NCI-H128 (cell line): ENCODE results near the gene UAP1.
A peak's percentile ranks its signal among the peaks of the same experiment; 100 is the strongest.

Experiments used
- DNase-seq: peaks from one replicate; lab custom pipeline; 2025; ENCODE audit not compliant: unreplicated experiment; lab: John Stamatoyannopoulos, UW

Gene UAP1

DNA sequence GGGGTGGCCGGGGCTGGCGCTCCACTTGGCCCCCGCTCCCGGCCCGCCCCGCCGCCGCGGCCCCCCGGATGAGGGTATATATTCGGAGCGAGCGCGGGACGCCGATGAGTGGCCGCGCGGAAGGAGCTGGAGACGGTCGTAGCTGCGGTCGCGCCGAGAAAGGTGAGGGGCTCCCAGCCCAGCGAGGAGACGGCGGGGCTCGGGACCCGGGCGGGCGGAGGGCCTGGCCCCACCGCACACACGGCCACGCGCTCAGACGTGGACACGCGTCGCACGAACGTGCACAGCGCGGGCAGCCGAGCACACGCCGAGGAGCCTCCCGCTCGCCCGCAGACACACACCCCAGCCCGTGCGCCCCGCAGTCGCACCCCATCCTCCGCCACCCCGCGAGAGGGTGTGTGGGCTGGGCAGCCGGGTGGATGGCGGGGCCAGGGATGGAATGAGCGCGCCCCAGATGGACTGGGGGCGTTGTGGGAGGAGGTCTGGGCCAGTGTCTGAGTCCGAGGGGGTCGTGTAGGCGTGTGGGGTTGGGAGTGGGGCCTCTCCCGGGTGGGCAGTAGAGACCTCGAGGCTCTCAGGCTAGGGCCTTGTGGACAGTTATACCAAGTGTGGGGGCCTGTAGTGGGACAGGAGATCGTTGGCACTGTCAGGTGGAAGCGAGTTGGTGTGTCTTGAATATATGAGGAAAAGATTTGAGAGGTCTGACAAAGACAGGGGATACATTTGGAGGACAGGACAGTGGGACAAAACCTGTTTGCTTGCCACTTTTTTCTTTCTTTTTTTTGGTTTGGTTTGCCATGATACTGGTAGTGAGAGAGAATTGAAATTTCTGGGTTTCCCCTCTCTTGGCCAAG, at the start of gene UAP1:
Gene UAP1, plus strand, starts transcription at position 107 of the 854 bp plus-strand sequence. CDS start 4,347 bp downstream, outside the sequence.
- DNase-seq = no peak

GRCh38 chr1:162527314-162527713, 34.2 kb upstream of the UAP1 start:
- DNase-seq = no peak

DNA sequence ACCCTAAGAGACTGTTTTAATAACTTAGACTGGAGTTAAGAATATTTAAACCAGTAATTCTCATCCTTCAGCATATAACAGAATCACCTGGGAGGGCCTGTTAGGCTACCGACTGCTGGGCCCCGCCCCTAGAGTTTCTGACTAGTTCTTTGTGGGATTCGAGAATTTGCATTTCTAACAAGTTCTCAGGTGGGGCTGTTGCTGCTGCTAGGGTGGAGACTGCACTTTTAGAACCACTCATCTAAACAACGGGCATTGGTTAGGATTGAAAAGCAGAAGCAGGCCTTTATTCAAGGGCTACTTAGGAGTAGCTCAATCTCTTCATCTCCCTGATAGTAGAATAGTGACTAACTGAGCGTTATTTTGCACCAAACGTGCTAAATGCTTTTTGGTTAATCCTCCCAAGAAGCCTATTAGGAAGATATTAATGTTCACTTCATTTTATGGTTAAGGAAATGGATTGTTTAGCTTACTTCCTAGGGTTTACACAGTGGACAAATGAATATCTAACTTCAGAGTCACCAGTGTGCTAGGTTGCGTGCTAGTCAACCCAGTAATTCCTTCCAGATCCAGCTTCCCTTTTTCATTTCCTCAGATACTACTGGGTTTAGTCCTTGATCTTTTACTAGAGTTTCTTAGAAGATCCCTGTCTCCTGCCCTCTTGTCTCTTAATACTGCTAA, 31.1 kb upstream of the UAP1 start:
- DNase-seq = no peak

- no peak for DNase-seq
Observed at GRCh38 chr1:162530988-162531319, 30.6 kb upstream of the UAP1 start.

- no peak for DNase-seq
Observed at GRCh38 chr1:162535501-162535900, 26.0 kb upstream of the UAP1 start.

DNA sequence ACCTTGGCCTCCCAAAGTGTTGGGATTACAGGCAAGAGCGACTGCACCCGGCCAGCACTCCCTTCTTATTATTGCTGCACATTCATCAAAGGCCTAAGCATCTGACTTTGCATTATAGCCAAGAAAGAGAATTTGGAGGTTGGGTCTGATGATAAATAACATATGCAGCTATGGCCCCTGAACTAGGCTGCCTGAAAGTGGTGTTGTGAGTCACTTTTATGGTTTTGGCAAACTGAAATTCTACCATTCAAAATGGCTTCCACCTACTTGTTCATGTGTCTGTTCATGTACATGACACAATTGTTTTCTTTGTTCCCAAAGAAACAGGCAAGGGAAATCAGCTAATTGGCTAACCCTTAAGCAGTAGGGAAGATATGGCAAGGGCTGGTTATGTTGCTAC, 25.0 kb upstream of the UAP1 start:
- no peak for DNase-seq

GRCh38 chr1:162537216-162537615, 24.3 kb upstream of the UAP1 start:
- no peak for DNase-seq

- no peak for DNase-seq
Observed at GRCh38 chr1:162538815-162539431, 22.6 kb upstream of the UAP1 start.

- no peak for DNase-seq
Observed at GRCh38 chr1:162541619-162542141, 19.8 kb upstream of the UAP1 start.

GRCh38 chr1:162543228-162543627, 18.3 kb upstream of the UAP1 start:
- DNase-seq = no peak

GRCh38 chr1:162548170-162548569, 13.4 kb upstream of the UAP1 start:
- no peak for DNase-seq

- DNase-seq = no peak
Observed at GRCh38 chr1:162549001-162549400, 12.5 kb upstream of the UAP1 start.

GRCh38 chr1:162550925-162551324, 10.6 kb upstream of the UAP1 start:
- no peak for DNase-seq

GRCh38 chr1:162551969-162552683, 9.4 kb upstream of the UAP1 start:
- DNase-seq = no peak

DNA sequence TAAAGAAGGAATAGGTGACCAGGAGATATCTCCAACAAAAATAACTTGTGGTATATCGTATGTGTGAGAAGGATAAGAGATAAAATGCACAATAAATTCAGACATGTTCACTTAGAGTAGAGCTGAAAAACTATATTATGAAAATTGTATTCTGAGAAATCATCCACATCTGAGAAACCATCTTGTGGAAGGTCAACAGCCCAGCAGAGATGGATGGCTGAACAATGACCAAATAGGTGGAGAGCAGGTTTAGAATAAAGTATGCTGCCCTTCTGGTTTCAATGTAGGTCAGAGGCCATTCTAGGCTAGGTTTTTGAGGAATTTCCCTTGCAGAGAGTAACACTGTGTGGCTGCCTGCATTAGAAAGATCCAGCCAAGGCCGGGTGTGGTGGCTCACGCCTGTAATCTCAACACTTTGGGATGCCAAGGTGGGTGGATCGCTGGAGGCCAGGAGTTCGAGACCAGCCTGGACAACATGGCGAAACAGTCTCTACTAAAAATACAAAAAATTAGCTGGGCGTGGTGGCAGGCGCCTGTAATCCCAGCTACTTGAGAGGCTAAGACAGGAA, 8.8 kb upstream of the UAP1 start:
- no peak for DNase-seq

- no peak for DNase-seq
Observed at GRCh38 chr1:162554258-162554657, 7.3 kb upstream of the UAP1 start.

DNA sequence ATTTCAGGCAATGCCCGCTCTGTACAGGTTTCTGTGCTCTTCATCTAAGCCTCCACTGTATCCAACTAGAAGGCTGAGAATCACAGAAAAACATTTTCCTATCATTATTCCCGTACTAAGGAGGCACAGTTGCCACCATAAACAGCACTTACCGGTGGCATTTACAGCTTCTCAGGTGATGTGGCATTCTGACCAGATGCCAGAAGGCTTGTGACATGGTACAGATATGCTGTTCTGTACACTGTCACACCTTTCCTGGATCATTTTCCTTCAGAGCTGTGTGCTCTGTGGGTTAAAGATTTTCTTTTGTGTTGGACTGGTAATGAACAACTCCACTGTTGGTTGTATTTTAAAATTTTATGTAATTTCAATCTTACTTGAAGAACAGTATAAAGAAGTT, 4.0 kb upstream of the UAP1 start:
- DNase-seq = no peak

DNA sequence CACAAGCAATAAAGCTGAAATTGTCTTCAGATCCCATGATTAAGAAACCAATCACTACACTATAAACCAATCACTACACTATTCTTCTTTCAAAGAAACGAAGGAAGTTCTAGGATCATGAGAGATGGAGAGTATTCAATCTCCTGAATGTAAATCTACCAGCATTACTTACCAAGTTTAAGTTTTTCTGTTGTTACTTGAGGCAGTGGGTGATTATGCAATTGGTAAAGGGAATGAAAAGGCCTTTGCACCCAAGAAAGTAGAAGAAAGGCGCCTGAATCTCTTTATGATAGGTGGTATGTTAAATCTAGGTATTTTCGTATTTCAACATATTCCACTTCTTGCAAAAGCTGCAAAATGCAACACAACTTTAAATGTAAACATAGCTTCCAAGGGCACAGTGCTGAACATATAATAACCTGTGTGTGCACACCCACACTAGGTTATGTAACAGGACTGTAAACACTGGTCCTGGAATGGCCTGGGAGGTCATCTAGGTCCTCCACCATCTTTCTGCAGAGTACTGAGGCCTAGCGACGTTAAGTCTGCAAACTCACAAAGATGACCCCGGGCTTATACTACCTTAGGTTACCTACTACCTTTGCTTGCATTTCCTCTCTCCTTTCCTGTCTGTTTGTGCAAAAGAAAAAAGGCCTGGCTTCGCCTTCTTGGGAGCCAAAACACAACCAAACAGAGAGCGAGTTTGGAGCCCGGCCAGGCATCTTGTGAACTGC, 1.1 kb upstream of the UAP1 start:
- DNase-seq = no peak

GRCh38 chr1:162561037-162561615, 396 bp upstream of the UAP1 start:
- peak; percentile 94 for DNase-seq

DNA sequence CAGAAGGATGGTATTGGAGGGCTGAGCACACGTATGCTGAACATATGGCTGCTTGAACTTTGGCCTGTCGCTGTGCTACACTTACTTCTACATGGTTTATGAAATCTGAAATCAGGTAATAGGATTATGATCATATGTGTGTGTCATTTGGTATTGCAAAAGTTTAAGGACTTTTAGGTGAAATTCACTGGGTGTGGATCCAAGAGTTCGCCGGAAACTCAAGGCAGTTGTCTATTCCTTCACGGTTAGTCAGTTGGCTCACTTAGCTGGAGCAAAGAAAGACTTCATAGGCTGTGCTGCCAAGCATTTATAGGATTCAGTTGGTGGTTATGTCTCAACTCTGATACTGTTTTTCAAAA, 927 bp downstream of the UAP1 start:
- no peak for DNase-seq
